GM12865 (cell line): ENCODE results near the gene DPH2.

Source experiments
- DNase-seq: peaks from one replicate; pipeline ENCODE4 v3.0.0; 2010; ENCODE audit warnings: low read depth
- H3K4me3 ChIP-seq: 2 replicates; pipeline ENCODE4 v1.5.1; 2011; ENCODE audit warnings: mild to moderate bottlenecking, low read depth, low read length, control low read depth
- CTCF ChIP-seq: IDR thresholded peaks from 2 replicates; pipeline ENCODE4 v1.5.1; 2011; ENCODE audit warnings: low read length, control low read depth, low read depth, inconsistent platforms; ENCODE audit not compliant: insufficient read depth; ENCODE audit errors: missing control alignments

DPH2 gene

GRCh38 chr1:43951021-43951985 lies 18.5 kb upstream of the DPH2 start:
- DNase-seq = no peak
- TF ChIP-seq CTCF = no peak

DNA sequence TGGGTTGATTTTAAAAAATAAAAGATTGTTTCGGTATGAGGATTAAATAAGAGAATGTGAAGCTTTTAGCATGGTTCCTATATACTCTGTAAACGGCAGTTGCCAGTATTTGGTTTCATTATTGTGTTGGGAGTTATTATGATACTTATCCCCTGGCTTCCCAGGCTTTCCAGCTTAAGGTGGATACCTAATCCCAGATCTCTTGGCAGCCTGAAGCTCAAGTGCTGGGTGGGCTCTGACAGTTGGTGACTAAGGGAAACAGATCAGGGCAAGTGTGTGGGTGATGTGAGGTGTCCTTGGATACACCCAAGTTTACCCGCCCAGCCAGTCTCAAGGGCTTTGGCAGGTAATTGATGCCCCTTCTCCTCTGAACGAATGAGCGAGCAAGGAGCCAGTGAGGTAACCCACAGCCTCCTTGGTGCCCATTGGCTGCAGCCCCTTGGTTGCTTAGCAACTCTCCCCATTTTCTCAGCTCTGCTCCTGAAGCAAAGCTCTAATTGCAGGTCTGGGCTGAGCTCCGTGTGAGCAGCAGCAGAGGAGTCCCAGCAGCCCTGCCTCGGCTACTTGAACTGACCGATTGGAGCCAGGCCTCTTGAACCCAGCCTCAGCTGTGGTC lies 17.0 kb upstream of the DPH2 start:
- no peak for DNase-seq
- TF ChIP-seq CTCF = no peak
- no peak overlapping the region for H3K4me3 ChIP-seq

More at GRCh38 chr1:43951021-43951985, 18.5 kb upstream of the DPH2 start:
- no peak overlapping the region for H3K4me3 ChIP-seq

DNA sequence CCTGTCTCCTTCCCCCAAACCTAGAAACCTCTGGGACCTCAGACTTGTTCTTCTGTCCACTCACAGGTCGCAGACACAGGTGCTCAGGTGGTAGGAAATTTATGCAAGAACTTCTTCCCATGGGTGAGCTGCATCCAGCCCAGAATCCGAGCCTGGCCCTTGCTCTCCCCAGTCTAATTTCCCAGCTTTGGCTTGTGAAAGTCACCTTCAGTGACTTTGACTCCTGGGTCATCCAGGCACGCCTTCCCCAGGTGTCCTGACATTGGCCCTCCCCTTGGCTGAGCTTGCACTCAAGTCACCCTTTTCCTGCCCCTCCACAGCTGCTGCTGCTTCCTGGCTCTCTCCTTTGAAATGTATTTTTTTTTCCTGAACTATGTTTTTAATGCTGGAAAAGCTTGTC lies 16.4 kb upstream of the DPH2 start:
- no peak overlapping the region for H3K4me3 ChIP-seq
- no peak for TF ChIP-seq CTCF
- no peak for DNase-seq

GRCh38 chr1:43954036-43954435 lies 15.8 kb upstream of the DPH2 start:
- DNase-seq = no peak
- H3K4me3 ChIP-seq = no peak overlapping the region
- TF ChIP-seq CTCF = no peak

DNA sequence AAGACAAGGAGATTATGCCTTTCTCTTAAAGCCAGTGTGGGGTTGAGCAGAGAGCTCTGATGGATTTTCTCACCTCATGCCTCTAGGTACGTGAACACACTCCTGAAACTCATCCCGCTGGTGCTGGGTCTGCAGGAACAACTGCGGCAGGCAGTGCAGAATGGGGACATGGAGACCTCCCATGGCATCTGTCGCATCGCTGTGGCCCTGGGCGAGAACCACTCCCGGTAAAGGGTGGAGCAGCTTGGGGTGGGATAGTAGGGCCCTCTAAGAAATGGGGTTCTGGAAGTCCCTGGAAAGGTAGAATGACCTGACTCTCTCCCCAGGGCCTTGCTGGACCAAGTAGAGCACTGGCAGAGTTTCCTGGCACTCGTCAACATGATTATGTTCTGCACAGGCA lies 13.6 kb upstream of the DPH2 start:
- H3K4me3 ChIP-seq = no peak overlapping the region
- DNase-seq = no peak
- TF ChIP-seq CTCF = no peak

DNA sequence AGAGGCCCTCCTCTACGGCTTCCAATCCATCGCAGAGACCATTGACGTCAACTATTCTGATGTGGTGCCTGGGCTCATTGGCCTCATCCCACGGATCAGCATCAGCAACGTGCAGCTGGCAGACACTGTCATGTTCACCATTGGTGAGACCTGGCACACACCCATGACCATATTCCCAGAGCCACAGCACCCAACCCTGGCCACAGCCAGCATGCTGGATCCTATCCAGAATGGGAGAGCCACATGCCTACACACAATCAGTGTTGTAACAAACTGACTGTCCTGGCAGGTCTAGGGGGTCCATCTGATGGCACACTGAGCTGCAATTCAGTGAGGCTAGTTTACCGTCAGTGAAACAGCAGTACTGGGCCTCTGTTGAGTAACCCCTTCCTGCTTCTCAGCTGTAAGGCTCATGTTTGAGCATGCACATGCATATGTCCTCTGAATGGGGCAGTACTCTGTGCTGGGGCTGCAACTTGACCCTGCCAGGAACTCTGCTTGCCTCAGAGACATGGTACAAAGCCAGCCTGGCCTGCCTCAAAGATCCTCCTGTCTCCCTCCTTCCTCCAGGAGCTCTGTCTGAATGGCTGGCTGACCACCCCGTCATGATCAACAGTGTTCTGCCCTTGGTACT lies 12.3 kb upstream of the DPH2 start:
- TF ChIP-seq CTCF = no peak
- DNase-seq = no peak
- H3K4me3 ChIP-seq = no peak overlapping the region
